Upper lobe of left lung (tissue), 6 donors: ENCODE results near the gene AHSG. TPM values are rescaled to one million over a fixed set of nuclear protein-coding genes. Genes with fewer than 3 reads are reported as not detected.

ENCODE experiments used
- ATAC-seq, 2 donors: fragments of 200-7000 bp; cut with Tn5 transposase; one replicate each; pipeline ENCODE4 v1.9.1; 2022; ENCODE audit warnings: mild to moderate bottlenecking in 2 of 2, moderate library complexity in 2 of 2; ENCODE audit not compliant: low FRiP score in 2 of 2
- DNase-seq, 2 donors: peaks; one replicate each; pipeline ENCODE4 v3.0.0-alpha.2; 2019 to 2020
- H3K27ac ChIP-seq, 4 donors: fragments of 200-600 bp; sonication (generic); one replicate each; pipeline ENCODE4 v1.5.1; 2016 to 2019
- H3K27me3 ChIP-seq, 4 donors: fragments of 200-600 bp; sonication (generic); one replicate each; pipeline ENCODE4 v1.5.1; 2017 to 2019
- H3K36me3 ChIP-seq, 4 donors: fragments of 200-600 bp; sonication (generic); one replicate each; pipeline ENCODE4 v1.5.1; 2016 to 2019
- H3K4me1 ChIP-seq, 4 donors: fragments of 200-600 bp; sonication (generic); one replicate each; pipeline ENCODE4 v1.5.1; 2018 to 2019
- H3K4me3 ChIP-seq, 4 donors: fragments of 200-600 bp; sonication (generic); one replicate each; pipeline ENCODE4 v1.5.1; 2017 to 2019; ENCODE audit warnings: mild to moderate bottlenecking in 2 of 4, moderate library complexity in 1 of 4
- H3K9me3 ChIP-seq, 4 donors: fragments of 200-600 bp; sonication (generic); one replicate each; pipeline ENCODE4 v1.5.1; 2018 to 2019
- CTCF ChIP-seq, 6 experiments: fragments of 450-650 bp in 4 of 6; fragments of 200-600 bp in 2 of 6; sonication (generic) in 2 of 6; IDR thresholded peaks; one replicate each; pipeline ENCODE4 v1.5.1; 2016 to 2019; ENCODE audit warnings: antibody characterized with exemption in 6 of 6
- EP300 ChIP-seq, 4 donors: sonication (generic); formaldehyde crosslinking; IDR thresholded peaks; one replicate each; pipeline ENCODE4 v1.5.1; 2017; ENCODE audit warnings: antibody characterized with exemption in 4 of 4, control low read depth in 2 of 4
- POLR2A ChIP-seq, 4 donors: fragments of 450-650 bp; IDR thresholded peaks; one replicate each; pipeline ENCODE4 v1.5.1; 2016 to 2017; ENCODE audit warnings: antibody characterized with exemption in 4 of 4, mild to moderate bottlenecking in 2 of 4
- POLR2AphosphoS5 ChIP-seq, 2 donors: sonication (generic); formaldehyde crosslinking; IDR thresholded peaks; one replicate each; pipeline ENCODE4 v1.5.1; 2017; ENCODE audit warnings: antibody characterized with exemption in 2 of 2
- WGBS, 2 donors: methylation state at CpG; one replicate each; pipeline ENCODE4 v1.1.5; 2017 to 2018; 5-methylcytosine and 5-hydroxymethylcytosine counted together
- total RNA-seq, 6 donors: library from RNA; depleted of rRNA in 4 of 6; stranded (reverse); fragments of >200 nt in 4 of 6; gene quantifications; one replicate each; pipeline versions ENCODE4 v1.1.0 to v1.2.1, GENCODE V29; 2016 to 2021
- donor health status: DM: no; HTN: no; CAD: no; lungs with moderate emphysema.
- donor health status: DM: no; HTN: yes; CAD: no; lungs with severe emphysema.

Gene AHSG
- total RNA-seq, 6 donors from 2014 or later: 1.1 to 1.5 TPM; not detected in 4

- Histone ChIP-seq H3K27me3 (no peaks in the 10 kb centered on the region), H3K36me3 (no peaks in the 10 kb centered on the region), H3K4me1 (peaks cover 0 to 14% (median 3%) of the 10 kb centered on the region in 4 donors), H3K9me3 (no peaks in the 10 kb centered on the region), H3K27ac (no peak overlapping the region), H3K4me3 (no peak overlapping the region)
- no peak for DNase-seq
- TF ChIP-seq CTCF (IDR thresholded peaks at IDR 0.05) (no peak), POLR2AphosphoS5 (IDR thresholded peaks at IDR 0.05) (no peak), POLR2A (IDR thresholded peaks at IDR 0.05) (no peak), EP300 (IDR thresholded peaks at IDR 0.05) (no peak)
- 71 to 87% methylated on average over 2 of the region's 2 CpGs for WGBS, 2 donors
- ATAC-seq: no peak
Measured at GRCh38 chr3:186638259-186638658, 25.4 kb downstream of the AHSG start.

DNA sequence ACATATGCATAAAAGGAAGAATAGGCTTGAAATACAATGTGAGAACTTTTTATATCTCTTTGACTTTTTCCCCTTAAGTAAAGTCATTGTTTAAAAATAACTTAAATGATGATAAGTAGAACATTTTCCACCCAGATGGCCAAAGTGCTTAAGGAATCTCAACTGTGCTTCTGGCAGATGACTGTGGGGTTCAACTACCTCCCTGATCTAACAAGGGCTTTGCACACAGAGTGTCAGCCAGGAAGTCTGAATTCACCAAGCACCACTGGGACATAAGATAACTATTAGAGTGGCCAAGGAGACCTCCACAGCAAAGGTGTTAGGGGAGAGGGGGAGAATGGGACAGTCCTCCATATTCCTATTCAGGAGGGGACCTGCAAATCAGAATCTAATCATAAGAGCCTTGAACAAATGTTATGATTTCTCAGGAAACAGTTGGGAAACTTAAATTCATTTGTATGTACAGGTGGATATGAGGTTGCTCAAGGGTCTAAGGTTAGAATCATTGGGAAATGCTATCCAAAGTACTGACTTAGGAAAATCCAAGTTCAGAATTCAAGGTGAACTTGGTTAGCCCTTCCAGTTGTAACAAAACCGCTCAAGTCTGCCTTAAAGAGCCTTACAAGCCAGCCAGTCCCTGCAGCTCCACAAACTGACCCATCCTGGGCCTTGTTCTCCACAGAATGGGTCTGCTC lies 27.1 kb downstream of the AHSG start, which contains the start of gene FETUB:
TSS of gene FETUB (plus strand) at position 622 of the 695 bp plus-strand sequence. CDS start at position 684, 62 bp downstream.
- TF ChIP-seq CTCF (IDR thresholded peaks at IDR 0.05): no peak
- no peak for TF ChIP-seq POLR2AphosphoS5 (IDR thresholded peaks at IDR 0.05)
- TF ChIP-seq POLR2A (IDR thresholded peaks at IDR 0.05): no peak
- no peak for TF ChIP-seq EP300 (IDR thresholded peaks at IDR 0.05)
- H3K27me3 ChIP-seq: no peaks in the 10 kb centered on the region
- H3K4me1 ChIP-seq: peaks cover 0 to 14% (median 3%) of the 10 kb centered on the region in 4 donors
- no peak within 1 kb of the TSS for H3K4me3 ChIP-seq
- ATAC-seq (no peak), DNase-seq (no peak)
- WGBS, 2 donors: 57 to 88% methylated on average over 1 of the region's 1 CpG
- H3K27ac ChIP-seq: no peak within 1 kb of the TSS
- H3K36me3 ChIP-seq: no peaks in the 10 kb centered on the region
- no peaks in the 10 kb centered on the region for H3K9me3 ChIP-seq

DNA sequence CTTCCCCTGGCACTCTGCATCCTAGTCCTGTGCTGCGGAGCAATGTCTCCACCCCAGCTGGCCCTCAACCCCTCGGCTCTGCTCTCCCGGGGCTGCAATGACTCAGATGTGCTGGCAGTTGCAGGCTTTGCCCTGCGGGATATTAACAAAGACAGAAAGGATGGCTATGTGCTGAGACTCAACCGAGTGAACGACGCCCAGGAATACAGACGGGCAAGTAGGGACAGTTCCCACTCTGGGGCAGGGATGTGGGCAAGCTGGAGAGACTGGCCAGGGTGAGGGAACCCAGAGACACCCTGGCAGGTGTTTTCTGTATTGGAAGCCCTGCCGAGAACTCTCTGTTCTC lies 27.6 kb downstream of the AHSG start:
- DNase-seq (peak in 1 of 2 donors; percentile 29), ATAC-seq (no peak)
- TF ChIP-seq CTCF (IDR thresholded peaks at IDR 0.05) (no peak), POLR2A (IDR thresholded peaks at IDR 0.05) (no peak), POLR2AphosphoS5 (IDR thresholded peaks at IDR 0.05) (no peak), EP300 (IDR thresholded peaks at IDR 0.05) (no peak)
- no peaks in the 10 kb centered on the region for H3K27me3 ChIP-seq
- H3K9me3 ChIP-seq: no peaks in the 10 kb centered on the region
- no peak overlapping the region for H3K4me3 ChIP-seq
- H3K36me3 ChIP-seq: no peaks in the 10 kb centered on the region
- no peak overlapping the region for H3K27ac ChIP-seq
- peaks cover 0 to 14% (median 3%) of the 10 kb centered on the region in 4 donors for H3K4me1 ChIP-seq
- WGBS, 2 donors: 63 to 69% methylated on average over 9 of the region's 9 CpGs

DNA sequence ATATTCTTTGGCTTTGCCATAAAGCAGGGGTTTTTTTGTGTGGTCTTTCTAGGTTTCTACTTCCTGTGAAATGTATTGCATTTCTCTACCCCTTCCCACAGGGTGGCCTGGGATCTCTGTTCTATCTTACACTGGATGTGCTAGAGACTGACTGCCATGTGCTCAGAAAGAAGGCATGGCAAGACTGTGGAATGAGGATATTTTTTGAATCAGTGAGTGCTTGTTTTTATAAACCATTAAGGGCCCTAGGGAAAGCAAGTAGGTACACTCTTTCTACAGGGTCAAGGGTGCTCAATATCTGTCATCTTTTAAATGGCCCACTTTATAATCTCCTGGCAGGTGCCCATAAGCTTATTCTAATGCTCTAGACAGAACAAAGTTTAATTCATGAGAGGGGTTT lies 28.1 kb downstream of the AHSG start:
- Histone ChIP-seq H3K27me3 (no peaks in the 10 kb centered on the region), H3K36me3 (no peaks in the 10 kb centered on the region), H3K9me3 (no peaks in the 10 kb centered on the region), H3K4me3 (no peak overlapping the region), H3K4me1 (peaks cover 0 to 14% (median 3%) of the 10 kb centered on the region in 4 donors), H3K27ac (no peak overlapping the region)
- DNase-seq (no peak), ATAC-seq (peak in 1 of 2 donors; percentile 41)
- TF ChIP-seq POLR2A (IDR thresholded peaks at IDR 0.05): no peak
- no peak for TF ChIP-seq EP300 (IDR thresholded peaks at IDR 0.05)
- no peak for TF ChIP-seq CTCF (IDR thresholded peaks at IDR 0.05)
- no peak for TF ChIP-seq POLR2AphosphoS5 (IDR thresholded peaks at IDR 0.05)

GRCh38 chr3:186642014-186642413 lies 29.2 kb downstream of the AHSG start:
- Histone ChIP-seq H3K27ac (no peak overlapping the region), H3K9me3 (no peaks in the 10 kb centered on the region), H3K4me3 (no peak overlapping the region), H3K4me1 (peaks cover 0 to 14% (median 3%) of the 10 kb centered on the region in 4 donors), H3K36me3 (no peaks in the 10 kb centered on the region), H3K27me3 (no peaks in the 10 kb centered on the region)
- TF ChIP-seq POLR2AphosphoS5 (IDR thresholded peaks at IDR 0.05) (no peak), EP300 (IDR thresholded peaks at IDR 0.05) (no peak), CTCF (IDR thresholded peaks at IDR 0.05) (no peak), POLR2A (IDR thresholded peaks at IDR 0.05) (no peak)
- ATAC-seq: no peak
- DNase-seq: no peak
- WGBS, 2 donors: 52 to 59% methylated on average over 3 of the region's 3 CpGs
